GM12878 (cell line): ENCODE measurements around the gene RAE1. TPM values are rescaled to one million over a fixed set of nuclear protein-coding genes. Genes with fewer than 3 reads are reported as not detected.
A peak's percentile ranks its signal among the peaks of the same experiment; 100 is the strongest.

Source experiments
- BCL3 ChIP-seq: IDR thresholded peaks from 2 replicates; pipeline ENCODE4 v1.6.1; 2011; ENCODE audit warnings: borderline replicate concordance, low read depth, mild to moderate bottlenecking, moderate library complexity, low read length; ENCODE audit not compliant: insufficient read depth, poor library complexity, severe bottlenecking
- CUX1 ChIP-seq: IDR thresholded peaks from 2 replicates; pipeline ENCODE4 v1.6.1; 2012; ENCODE audit warnings: improper control_type of control experiment, low read depth, low read length; ENCODE audit not compliant: insufficient replicate concordance
- E2F4 ChIP-seq: IDR thresholded peaks from 2 replicates; pipeline ENCODE4 v1.6.1; 2012; ENCODE audit warnings: low read depth, low read length, improper control_type of control experiment
- E2F8 ChIP-seq: fragments of 450-650 bp; IDR thresholded peaks from 2 replicates; pipeline ENCODE4 v1.6.1; 2018; ENCODE audit warnings: mild to moderate bottlenecking, low read depth, moderate library complexity; ENCODE audit not compliant: partially characterized antibody
- EP300 ChIP-seq, 2 experiments: fragments of 150-350 bp in 1 of 2; IDR thresholded peaks; 2 replicates each; pipeline ENCODE4 v1.6.1; 2011 to 2012; ENCODE audit warnings: low read depth in 2 of 2, low read length in 2 of 2, borderline replicate concordance in 1 of 2, improper control_type of control experiment in 1 of 2, inconsistent platforms in 1 of 2; ENCODE audit not compliant: control insufficient read depth in 1 of 2
- EZH2 ChIP-seq: IDR thresholded peaks from 2 replicates; pipeline ENCODE4 v1.6.1; 2012; ENCODE audit warnings: low read depth, mild to moderate bottlenecking, control low read depth, inconsistent platforms, low read length, borderline replicate concordance; ENCODE audit not compliant: control insufficient read depth
- LARP7 ChIP-seq: fragments of 450-650 bp; IDR thresholded peaks from 2 replicates; pipeline ENCODE4 v1.6.1; 2017; ENCODE audit warnings: mild to moderate bottlenecking
- MEF2A ChIP-seq: IDR thresholded peaks from 2 replicates; pipeline ENCODE4 v1.6.1; 2011; ENCODE audit warnings: low read depth, mild to moderate bottlenecking, low read length, moderate library complexity; ENCODE audit not compliant: insufficient read depth
- RFX5 ChIP-seq: IDR thresholded peaks from 2 replicates; pipeline ENCODE4 v1.6.1; 2011; ENCODE audit warnings: low read depth, low read length, improper control_type of control experiment
- SMAD5 ChIP-seq: IDR thresholded peaks from 2 replicates; pipeline ENCODE4 v1.6.1; 2016; ENCODE audit warnings: antibody characterized with exemption, low read depth
- YBX1 ChIP-seq: fragments of 450-650 bp; IDR thresholded peaks from 2 replicates; pipeline ENCODE4 v1.6.1; 2016; ENCODE audit warnings: antibody characterized with exemption
- ZNF592 ChIP-seq: fragments of 450-650 bp; IDR thresholded peaks from 2 replicates; pipeline ENCODE4 v1.6.1; 2017; ENCODE audit warnings: mild to moderate bottlenecking, moderate library complexity
- polyA plus RNA-seq, 11 experiments: library from polyadenylated mRNA; depleted of rRNA in 4 of 11; unstranded in 6 of 11; stranded (reverse) in 5 of 11; fragments of >200 nt; fragmentation: Nextera tagmentation in 4 of 11; fragmentation: Illumina TruSeq in 1 of 11; extraction: Ambion mirVana in 4 of 11; extraction: Trizol in 1 of 11; gene quantifications; 1 replicate in 1 of 11; 2 replicates in 10 of 11; pipeline versions ENCODE4 v1.2.1 to v1.2.3, GENCODE V29; 2011 to 2016; ENCODE audit warnings: inconsistent platforms in 2 of 11, missing spikeins in 2 of 11, low read depth in 1 of 11
- total RNA-seq, 4 experiments: library from RNA; depleted of rRNA in 3 of 4; stranded (reverse); fragments of >200 nt in 3 of 4; fragmentation: Illumina TruSeq in 1 of 4; extraction: Trizol in 1 of 4; gene quantifications; 2 replicates each; pipeline versions ENCODE4 v1.2.1 to v1.2.3, GENCODE V29; 2013 to 2021

The RAE1 gene
- total and polyA plus RNA-seq, 10 of the 15 experiments (the other 5 are each of a cell fraction or from before 2014, with no cell fraction given), result 28.7 to 107 (median 49.3) TPM

- TF ChIP-seq E2F8 (no peak), MEF2A (no peak), YBX1 (no peak), ZNF592 (no peak), EP300 (IDR thresholded peaks at IDR 0.05; ENCODE audit: borderline replicate concordance in 1 of 2, control insufficient read depth in 1 of 2, low read depth in 2 of 2, low read length in 2 of 2) (no peak), BCL3 (no peak), SMAD5 (no peak), CUX1 (peak; percentile 27), EZH2 (no peak), LARP7 (peak; percentile 77), RFX5 (no peak), E2F4 (no peak)
Observed at GRCh38 chr20:57388953-57389694, 38.1 kb downstream of the RAE1 start (continued).
